Islet of Langerhans (tissue), 1 donor: ENCODE measurements around the gene NEK2.
"Not testable (repeated sequence)": the region's sequence is repeated elsewhere in the genome, so short reads cannot be mapped to it uniquely, and the experiment has no call there.

ENCODE experiments used
- FAIRE-seq: peaks from one replicate; lab custom pipeline; 2011; peaks lifted over from hg19 to GRCh38; lab: Jason Lieb, UNC

NEK2 gene

GRCh38 chr1:211632808-211633523 lies 42.5 kb downstream of the NEK2 start:
- no peak for FAIRE-seq

DNA sequence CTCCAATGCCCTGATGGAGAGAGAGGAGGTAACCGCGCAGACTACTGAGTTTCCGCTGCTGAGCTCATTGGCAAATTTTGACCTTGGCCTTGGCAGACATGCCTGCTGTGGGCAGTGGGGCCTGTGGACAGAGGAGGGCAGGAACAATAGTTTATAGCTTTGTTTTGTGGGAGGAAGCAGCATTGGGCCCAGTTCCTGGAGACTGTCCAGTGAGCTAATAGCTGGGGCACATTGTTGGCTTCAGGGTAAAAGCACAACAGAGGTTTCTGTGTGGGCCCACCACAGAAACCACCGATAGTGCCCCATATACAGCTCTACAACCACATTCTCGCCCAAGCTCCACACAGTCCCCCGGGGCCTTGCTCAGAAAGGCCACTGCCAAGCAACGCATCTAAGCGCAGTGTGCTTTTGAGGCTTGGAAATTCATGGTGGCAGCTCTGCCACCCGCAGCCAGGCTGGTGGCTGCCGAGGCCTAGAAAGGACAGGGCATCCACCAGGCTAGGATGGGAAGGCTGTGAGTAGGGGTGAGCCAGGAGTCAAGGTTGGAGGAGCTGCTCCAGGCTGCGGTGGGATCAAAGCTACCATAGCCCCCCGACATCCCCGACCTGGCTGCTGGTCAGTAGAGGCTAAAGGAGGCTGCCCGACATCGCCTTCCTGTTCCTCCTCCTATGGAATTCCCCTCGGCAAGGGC lies 43.2 kb downstream of the NEK2 start:
- no peak for FAIRE-seq

DNA sequence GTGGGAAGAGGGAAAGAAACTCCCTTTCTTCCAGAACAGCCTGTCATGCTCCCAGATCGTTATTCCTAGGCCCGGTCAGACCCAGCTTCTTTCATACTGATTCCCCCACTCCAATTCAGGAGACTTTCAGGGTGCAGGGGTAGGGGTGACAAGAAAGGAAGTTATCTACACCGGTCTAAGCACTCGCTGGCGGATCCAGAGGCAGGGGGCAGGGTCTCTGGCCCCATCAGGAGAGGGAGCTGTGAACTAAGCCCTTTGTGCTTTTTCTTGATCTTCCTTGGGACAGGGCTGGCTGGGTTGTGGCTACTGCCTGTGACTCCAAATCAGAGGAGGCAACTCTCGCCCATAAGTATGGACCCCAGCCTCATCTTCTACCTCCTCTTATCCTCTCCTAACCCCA lies 44.3 kb downstream of the NEK2 start:
- no peak for FAIRE-seq

- FAIRE-seq: no peak
Measured at GRCh38 chr1:211630236-211631081, 45.0 kb downstream of the NEK2 start.

DNA sequence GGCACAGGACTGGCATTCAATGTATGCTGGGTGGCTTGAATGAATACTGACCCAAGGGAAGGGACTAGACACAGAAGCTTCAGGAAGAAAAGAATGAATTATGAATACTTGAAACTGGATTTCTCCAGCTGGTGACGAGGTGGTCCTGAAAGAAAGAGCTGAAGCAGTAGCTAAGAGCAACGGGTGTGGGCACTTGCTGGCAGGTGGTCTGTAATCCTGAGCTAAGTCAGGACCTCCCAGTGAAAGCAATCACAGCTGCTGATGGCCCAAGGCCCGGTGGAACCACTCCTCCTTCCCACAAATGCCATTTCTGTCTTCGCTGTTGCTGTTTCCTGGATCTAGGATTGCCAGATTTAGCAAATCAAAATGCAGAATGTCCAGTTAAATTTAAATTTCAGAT lies 47.0 kb downstream of the NEK2 start:
- no peak for FAIRE-seq

DNA sequence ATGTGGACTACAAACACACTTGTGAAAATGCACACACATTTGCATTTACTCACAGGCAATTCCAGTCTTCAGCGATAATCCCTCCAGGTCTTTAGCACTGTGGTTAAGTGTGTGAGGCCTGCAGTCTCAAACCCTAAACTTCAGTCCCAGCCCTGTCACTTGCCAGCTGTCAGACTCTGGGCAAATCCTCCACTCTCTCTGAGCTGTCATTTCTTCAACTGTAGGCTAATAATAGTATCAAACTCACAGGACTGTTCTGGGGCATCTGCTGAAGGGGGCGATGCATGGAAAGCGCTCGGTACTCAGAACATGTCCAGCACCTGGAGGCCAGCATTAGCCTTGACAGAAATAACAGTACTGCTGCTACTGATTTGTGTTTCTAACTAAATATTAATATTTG lies 48.2 kb downstream of the NEK2 start:
- FAIRE-seq: no peak

- FAIRE-seq: not testable (repeated sequence)
Measured at GRCh38 chr1:211625866-211626265, 49.6 kb downstream of the NEK2 start.

- no peak for FAIRE-seq
Measured at GRCh38 chr1:211625040-211625439, 50.4 kb downstream of the NEK2 start.

DNA sequence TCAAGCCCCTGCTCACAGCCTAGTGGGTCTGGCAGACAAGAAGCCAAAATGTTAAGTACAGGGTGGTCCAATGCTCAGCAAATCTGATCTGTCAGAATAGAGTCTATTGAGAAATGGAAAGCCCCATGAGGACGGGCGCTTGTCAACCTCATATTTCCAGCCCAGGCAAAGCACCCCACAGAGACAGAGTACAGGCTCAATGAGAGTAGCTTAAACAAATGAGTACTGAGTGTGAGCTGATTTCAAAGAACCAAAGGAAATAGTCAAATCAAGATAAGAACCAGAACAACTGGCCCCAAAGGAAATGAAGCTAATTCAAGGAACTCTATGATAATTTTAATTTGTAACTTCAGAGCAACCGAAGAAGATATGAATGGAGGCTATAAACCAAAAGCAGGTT lies 51.9 kb downstream of the NEK2 start:
- no peak for FAIRE-seq

DNA sequence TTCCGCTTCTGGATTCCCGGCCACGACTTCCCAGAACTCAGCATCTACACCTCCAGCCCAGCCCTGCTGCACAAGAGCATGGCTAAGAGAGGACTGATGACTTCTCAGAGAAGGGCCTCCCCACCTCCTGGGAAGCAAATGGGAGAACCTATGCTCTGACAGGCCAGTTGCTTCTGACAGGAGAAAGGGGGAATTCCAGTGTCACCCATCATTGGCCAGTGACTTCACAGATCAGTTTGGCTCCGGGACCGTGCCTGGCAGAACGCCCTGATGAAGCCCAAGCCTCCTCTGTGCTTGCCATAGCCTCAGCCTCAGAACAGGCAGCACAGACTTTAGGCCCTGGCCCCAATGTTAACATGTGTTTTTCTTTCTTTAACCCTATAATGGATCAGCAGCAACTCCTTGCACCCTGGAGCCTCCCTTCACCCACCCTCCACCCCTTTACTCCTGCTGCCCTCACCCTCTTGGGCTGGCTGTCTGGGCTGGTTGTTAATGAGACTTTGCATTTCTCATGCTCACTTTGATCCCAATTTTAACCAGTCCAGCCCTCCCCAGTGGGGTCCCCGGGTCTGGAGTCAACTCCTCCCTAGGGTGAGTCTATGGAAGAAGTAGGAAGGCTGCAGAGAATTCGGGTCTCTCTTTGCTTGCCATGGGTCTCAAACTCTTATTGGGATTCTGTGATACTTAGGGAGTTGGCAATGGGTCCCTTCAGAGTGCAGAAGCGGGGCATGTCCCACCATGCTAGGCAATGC lies 53.8 kb downstream of the NEK2 start:
- no peak for FAIRE-seq

DNA sequence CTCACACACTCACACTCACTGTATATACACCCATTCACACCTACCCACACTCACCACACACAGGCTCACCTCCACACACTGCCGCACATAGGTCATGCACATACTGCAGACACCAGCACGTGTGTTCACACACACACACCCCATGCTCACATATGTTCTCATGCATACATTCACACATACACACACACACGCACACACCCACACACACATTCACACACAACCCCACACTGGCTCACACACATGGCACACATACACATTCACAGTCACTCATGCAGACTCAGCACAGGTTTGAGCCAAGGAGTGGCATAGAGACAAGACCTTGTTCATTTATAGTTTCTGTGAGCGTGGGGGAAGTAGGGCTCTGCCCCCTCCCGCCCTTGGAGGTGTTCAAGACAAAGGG lies 55.3 kb downstream of the NEK2 start:
- no peak for FAIRE-seq

GRCh38 chr1:211619033-211619996 lies 56.1 kb downstream of the NEK2 start:
- no peak for FAIRE-seq

DNA sequence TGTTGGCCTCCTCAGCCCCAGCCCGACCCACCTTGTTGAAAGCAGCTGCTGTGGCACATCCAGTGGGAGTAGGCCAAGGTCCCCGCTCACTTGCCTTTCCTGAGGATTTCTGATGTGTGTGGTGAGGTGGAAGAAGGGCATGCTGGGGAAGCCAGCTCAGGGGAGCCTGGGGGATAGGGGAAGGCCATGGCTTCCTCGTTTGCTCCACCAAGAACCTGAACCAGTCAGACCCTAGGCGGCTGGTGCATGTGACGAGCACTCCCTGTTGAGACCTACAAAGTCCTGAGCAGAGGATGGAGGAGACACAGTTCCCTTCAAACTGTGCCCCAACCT lies 58.5 kb downstream of the NEK2 start:
- no peak for FAIRE-seq

DNA sequence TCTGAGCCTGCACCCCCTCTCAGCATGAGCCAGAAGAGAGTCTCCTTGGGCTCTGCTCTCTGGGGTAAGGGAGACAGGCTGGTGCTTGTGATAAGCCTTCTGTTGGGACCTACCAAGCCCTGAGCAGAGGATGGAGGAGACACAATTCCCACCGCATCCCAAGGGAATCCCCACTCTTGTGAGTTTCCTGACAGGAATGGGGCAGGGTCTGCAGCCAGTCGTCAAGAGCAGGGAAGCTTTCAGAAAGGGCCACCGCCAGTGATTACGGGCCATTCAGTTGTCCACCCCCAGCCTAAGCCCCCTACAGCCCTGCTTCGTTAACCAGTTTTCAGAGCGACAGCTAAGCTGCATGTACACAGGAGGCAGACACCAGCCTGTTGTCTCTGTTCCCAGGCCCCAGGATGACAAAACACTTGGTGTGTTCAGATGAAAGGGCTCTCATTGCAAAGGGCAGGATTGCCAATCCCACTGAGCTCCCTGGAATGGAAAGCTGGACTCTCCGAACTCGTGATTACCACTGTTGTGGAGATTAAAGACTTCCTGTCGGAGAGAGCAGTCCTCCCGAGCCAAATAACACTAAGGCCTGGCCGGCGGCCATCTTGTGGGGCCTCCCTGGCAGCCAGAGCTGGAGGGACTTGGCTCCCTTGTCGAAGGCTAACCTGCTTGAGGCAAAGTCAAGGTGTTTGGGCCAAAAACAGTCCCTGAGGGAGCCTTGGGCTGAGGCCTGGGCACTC lies 59.0 kb downstream of the NEK2 start:
- no peak for FAIRE-seq

DNA sequence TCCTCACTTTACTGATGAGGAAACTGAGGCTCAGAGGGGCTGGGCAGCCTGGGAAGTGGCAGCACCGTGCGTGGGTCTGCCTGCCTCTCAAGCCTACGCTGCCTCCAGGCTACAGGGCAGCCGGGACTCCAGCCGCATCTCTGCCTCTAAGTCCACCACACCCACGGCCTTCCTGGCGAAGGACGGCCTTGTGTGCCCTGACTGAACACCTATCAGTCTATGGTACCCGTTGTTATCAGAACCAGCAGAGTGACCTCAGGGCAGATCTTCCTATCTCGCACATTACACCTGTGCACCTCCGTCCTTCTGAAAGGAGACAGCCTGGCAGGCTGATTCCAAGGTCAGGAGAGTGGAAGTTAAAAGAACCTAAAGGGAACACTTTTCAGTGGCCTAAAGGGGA lies 60.8 kb downstream of the NEK2 start:
- FAIRE-seq: no peak

DNA sequence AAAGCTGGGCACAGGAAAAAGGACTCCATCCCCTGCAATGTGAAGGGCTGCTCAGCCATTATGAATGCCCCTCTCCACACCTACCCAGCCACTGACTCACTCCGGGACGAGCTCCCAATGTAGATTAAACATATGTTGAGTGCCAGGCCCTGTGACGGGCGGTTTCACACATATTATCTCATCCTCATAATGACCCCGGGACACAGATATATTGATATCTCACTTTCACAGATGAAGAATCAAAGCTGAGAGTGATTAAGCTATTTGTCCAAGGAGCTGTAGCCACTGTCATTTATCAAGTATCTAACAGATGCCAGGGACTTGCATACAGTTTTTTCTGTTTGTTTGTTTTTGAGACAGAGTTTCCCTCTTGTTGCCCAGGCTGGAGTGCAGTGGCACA lies 61.5 kb downstream of the NEK2 start:
- FAIRE-seq: no peak

DNA sequence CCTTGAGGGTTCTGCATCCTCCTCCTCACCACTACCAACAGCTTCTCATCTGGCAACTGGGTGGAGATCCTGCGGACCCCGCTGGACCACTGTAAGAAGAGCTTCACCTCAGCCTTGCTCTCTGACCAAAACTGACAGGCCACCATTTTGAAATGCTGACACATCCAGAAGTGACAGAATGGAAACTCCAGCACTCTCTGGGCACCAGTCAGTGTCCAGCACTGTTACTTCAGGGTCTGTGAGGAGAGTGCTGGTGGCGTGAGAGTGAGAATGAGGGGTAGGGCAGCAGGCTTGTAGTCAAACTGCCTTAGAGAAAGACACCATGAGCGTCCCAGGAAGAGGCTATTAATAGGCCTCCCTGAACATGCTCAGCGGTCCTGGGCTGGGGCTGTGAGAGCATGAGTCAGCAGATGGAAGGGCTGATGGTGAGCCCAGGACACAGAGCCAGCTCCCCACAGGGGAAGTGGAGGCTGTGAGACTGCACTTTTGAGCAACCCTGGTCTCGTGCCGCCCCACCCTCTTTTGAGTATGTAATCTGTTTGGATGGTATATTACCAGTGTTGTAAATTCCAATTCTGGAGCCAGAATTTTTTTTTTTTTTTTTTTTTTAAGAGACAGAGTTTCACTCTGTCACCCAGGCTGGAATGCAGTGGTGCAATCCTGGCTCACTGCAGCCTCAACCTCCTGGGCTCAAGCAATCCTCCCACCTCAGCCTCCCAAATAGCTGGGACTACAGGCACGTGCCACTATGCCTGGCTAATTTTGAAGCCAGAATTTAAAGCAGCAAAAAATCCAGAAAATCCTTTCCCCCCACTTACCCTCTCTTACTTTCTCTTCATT lies 62.1 kb downstream of the NEK2 start:
- no peak for FAIRE-seq

DNA sequence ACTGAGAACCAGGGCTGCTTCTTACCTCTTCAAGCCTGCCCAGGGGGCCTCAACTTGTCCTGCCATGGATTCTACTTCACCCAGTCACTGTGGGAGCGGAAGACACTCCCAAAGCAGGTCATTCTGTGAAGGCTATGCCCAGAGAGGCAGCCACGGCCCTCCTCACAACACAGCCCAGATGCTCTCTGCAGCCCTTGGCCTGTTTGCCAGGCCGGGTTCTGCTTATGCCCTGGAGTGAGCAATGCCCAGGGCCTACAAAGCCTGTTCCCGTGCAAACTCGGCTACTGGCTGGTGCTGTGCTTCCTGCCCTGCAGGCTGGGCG lies 62.7 kb downstream of the NEK2 start:
- FAIRE-seq: no peak
